GM19468 (cell line): ENCODE data around the gene GPHA2.

Experiments used
- ATAC-seq: cut with Tn5 transposase; IDR thresholded peaks from one replicate; pipeline ENCODE4 v1.9.1; 2021; ENCODE audit warnings: mild to moderate bottlenecking, moderate library complexity, moderate number of reproducible peaks; ENCODE audit not compliant: unreplicated experiment; ENCODE audit errors: extremely low read depth

Gene GPHA2

DNA sequence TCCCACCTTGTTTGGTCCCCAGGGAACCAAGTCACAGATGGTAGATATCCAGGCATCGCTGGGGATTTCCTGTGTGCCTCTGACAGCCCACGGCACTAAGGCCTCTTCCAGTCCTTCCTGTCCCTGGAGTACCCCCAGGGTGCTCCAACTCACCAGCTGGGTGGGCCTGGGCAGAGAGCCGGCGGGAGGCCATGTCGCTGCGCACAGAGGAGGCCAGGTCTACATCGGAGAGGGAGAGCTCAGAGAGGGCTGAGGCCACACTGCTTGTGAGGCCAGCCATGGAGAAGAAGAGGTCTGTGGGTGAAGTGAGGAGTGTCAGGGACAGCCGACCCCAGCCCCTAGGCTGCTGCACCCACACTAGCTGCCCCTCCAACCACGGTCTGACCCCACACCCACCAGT, 24.0 kb downstream of the GPHA2 start:
- no peak for ATAC-seq

DNA sequence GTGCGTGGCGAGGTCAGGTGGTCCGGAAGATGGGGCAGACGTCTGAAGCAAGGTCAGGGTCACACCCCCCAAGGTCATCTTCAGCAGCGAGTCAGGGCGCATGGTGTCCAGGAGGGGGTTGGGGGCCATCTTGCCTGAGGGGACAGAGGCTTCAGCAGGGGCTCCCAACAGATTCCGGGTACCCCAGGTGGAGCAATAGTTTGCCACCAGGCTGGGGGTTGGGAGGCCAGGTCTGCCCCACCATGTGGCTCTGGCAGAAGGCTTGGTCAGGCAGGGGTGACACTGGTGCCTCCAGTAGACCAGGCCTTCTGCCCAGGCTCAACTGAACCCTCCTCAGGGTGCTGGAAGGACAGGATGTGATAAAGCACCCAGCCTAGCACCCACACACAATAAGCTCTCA, 24.6 kb downstream of the GPHA2 start:
- ATAC-seq = no peak

DNA sequence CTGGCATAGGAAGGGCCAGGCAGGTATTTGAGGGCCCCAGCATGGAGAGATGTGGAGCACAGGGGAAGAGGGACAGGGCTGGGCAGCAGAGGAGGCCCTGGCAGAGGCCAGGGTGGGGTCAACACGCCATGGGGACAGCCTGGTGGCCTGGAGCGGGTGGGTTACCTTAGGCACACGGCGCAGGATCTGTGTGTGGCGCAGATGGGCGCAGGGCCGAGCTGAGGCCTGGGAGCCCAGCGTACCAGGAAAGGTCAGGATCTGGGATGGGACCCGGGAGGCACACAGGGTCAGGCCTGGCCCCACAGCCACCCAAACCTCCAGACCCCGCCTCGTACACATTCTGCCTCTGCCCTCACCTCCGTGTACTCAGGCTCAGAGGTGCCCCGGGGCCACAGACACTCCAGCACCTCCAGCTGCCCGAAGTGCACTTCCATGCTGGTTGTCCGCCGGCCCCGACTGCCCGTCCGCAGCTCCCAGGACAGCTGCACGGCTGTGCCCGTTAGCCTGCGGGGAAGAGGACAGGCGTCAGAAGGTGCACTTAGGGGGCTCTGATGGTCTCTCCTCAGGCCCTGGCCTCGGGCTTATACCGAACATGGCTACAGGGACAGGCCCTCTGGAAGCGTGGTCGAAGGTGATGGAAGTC, 25.1 kb downstream of the GPHA2 start:
- ATAC-seq = no peak

DNA sequence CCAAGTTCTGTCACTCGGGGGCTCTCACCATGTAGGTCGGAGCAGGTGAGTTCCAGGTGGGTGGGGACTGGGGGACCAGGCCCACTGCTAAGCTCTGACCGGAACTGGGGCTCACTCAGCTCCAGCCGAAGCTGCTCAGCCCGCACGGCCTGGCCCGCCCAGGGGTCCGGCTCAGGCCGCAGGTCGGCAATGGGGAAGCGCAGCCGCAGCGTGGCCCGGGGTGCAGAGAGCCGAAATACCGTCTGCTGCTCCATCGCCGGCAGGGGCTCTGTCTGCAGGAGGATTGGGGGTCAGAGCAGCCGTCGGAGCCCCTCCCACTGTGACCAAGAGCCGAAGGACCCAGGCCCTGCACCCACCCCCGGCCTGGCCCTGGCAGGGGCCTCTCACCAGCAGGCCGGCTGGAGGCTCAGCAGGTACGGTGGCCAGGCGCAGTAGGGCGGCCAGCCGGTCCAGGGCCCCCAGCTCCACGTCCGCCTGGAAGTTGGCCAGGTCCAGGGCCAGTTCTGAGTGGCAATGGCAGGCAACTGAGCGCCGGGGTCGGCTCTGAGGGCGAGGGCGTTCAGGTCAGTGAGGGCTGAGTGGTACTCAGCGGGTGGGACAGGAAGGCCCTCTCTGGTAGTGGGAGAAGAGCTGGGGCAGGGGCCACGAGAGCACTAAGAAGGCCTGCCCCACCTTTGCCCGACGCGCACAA, 25.9 kb downstream of the GPHA2 start:
- no peak for ATAC-seq

DNA sequence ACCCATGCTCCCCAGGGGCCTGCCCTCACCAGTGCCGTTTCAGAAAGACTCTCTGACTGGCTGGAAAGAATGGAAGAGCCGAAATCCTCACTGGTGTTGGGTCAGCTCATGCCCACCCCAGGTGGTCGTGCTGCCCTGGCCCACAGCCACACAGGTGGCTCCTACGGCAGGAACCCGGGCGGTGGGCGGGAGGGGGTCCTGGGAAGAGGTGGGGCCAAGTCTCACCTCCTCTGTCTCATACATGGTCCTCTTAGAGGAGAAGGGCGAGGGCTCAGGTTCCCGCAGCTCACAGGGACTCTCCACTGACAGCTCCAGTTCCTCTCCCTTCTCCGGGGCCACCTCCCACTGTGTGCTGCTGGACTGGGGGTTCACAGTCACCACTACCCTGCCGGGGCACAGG, 26.9 kb downstream of the GPHA2 start:
- no peak for ATAC-seq

DNA sequence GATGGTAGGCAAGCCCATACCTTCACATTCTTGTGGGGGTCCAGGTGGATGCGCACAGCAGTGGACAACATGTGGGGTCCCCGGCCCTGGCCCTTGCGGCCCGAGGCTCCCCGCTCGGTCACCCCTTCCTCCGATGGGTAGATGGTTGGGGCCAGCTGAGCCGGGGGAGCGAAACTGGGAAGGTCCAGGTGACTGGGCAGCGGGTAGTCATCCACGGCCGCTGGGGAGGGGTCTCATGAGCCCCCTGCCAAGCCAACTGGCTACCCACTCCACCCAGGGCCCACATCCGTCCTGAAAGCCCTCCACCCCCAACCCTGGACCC, 29.4 kb downstream of the GPHA2 start:
- ATAC-seq = no peak

DNA sequence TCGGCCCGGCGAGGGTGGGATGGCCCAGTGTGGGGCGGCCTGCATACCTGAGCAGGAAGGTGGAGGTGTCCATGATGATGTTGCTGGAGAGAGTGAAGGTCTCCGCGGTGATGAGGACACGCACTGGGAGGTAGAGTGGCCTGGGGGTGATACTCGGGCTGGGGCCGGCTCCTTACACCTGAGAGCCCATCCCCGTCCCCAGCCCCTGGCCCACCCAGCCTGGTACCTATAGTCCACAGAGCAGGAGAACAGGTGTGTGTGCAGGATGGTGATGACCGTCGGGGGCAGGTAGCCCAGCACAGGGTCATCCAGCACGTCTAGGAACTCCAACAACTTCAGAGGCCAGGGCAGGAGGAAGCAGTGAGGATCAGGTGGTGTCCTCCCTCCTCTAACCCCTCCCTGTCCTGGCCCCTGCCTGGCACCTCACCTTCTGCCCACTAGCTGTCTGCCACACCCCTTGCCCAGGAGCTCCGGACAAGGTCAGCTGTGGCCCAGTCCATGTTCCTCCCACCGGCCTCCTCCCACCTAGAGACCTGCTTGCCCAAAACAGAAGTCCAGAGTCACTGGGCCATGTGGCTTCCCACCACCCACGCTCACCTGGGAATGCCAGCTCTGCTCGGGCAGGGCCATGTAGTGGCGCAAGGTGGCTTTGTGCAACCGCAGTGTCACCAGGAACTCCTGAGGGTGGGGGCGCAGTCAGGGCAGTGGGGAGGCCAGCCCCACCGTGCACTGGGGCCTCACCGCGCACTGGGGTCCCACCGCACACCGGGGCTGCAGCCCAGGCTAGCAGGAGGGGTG, 30.0 kb downstream of the GPHA2 start:
- ATAC-seq = no peak

DNA sequence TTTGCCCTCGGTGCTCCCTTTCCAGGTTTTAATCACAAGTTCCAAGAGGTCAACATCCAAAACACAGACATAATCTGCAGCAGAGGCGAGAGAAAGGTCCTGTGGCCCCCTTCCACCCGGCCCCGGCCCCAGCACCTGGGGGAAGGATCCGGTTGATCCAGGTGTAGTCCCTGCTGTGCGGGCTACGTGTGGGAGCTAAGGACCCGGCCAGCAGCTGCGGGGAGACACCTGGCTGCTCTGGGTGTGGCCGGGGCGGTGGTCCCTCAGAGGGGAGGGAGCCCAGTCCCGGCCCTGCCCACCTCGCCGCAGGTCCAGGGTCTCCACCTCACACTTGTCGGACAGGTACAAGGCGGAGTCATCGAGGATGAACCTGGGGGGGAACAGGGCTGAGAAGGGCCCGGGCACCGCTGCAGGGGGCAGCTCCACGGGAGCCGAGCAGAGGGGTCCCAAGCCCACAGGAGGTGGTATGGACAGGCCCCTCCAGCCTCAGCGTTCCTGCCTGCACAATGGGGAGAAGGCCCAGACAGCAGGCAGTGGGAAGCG, 32.3 kb downstream of the GPHA2 start:
- ATAC-seq = no peak

DNA sequence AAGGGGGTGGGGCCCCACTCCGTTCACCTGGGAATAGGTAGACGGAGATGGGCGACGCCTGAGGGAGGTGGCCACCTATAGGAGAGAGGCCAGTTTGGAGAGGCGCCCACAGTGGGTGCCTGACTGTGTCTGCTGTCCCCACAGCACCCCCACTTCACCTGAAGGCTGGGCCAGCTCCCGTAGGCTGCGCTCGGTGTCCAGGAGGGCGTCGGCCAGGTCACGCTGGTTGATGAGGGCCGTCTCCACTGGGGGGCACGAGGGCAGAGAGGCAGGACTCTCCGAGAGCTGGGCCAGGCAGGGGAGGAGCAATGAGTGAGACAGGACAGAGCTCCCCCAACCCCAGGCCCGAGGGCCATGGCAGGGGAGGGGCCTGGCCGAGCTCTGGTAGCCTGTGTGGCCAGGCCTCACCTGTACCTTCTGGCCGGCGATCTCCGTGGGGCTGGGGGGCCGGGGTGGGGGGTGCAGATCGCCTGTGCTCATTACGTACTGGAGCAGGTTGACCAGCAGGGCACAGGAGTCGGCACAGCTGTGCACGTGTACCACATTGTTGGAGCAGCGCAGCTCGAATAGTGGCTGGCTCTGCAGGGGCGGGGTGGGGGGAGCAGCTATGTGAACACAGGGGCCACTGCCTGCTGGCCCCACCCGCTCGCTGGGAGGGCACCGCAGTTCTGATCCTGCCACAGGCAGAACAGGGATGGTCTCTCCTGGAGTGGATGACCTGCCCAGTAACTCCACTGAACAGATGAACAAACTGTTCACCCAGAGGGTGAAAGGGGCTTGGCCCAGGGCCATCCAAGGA, 33.4 kb downstream of the GPHA2 start:
- no peak for ATAC-seq

DNA sequence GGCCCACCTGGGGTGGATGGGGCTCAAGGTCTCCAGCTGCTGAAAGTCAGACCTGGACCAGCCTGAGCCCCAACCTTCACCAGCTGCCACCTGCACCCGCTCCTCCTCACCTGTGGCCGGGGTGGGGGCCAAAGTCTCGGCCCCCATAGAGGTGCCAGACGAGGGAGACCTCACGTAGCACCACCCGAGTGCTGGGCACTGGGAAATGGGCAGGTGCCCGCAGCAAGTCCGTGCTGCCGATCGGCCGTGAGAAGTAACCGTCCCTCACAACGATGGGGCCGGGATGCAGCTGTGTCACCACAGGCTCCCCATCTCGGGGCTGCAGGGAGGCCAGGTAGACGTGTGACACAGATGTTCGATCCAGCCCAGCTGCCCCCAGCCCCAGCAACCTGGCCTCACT, 34.9 kb downstream of the GPHA2 start:
- no peak for ATAC-seq

DNA sequence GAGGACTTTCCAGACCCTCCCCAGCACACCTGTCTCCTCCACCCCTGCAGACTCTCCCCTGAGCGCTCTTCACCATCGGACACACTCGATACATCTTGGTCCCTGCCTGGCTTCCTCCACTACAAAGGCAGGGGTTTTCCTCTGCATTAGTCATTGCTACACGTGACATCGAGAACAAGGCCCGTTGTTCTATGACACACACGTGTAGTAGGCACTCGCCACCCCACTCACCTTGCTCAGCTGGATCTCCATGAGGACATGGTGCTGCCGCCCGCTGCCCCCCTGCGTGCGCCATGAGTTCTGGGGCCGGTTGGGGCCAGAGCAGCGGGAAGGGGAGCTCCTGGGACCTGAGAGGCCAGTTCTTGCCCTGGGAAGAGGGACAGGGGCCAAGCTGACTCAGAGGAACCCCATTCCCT, 35.4 kb downstream of the GPHA2 start:
- ATAC-seq = no peak

DNA sequence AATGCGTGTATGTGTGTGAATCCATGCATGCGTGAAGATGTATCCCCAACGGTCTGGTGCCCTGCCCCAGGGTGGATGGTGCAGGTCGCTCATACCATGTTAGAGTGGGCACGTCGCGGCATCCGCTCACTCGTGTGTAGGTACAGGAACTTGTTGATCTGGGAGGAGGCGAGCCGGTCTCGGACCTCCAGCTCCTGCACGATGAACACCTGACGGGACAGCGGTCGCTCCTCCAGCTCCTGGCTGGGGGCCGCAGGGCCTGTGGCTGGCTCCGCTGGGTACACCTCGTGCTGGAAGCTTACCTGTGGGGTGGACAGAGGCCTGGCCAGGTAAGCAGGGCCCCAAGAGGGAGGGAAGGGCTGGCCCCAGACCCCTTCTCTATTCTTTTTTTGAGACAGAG, 37.2 kb downstream of the GPHA2 start:
- ATAC-seq = no peak

DNA sequence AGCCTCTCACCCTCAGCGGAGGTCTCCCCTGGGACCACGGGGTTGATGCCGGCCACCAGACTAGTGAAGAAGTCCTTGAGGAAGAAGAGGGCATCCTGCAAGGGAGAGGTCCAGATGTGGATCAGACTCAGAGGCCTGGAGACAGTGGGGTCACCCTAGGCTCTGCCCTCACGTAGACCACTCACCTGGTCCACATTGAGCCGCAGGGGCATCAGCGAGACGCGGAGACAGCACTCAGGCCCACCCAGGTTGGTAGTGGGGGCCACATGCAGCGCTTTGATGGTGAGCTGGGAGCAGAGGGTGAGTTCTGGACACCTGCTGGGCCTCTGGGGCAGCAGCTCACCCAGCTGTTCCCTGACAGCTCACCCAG, 37.6 kb downstream of the GPHA2 start:
- ATAC-seq = no peak

DNA sequence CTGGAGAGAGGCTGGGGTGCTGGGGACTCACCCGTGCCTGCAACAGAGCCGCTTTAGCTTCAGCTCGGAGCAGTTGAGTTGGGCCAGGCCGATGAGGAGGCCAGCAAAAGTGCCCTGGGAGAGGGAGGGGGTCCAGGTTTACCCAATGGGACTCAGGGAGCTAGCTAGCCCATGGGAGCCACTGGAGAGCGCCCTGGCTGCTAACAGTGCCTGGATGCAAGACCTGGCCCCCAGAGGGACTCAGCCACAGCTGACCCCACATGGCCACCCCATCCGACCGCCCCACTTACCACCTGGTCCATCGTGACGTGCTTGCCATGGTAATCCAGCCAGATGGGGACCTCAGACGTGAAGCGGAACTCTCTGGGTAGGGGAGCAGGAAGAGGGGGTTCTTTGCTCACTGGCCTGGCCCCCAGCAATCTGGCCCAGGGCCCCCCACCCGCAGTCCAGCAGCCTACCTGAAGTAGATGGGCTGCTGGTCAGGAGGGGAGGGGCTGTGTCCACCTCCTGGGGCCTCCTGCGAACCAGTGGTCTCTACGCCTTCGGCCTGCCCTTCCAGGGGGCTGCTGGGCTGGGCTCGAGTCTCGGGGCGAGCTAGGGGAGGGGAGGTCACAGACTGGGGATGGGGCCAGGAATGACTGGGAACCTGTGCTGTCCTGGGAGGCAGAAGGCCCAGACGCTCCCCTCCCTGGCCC, 38.2 kb downstream of the GPHA2 start:
- ATAC-seq = no peak

DNA sequence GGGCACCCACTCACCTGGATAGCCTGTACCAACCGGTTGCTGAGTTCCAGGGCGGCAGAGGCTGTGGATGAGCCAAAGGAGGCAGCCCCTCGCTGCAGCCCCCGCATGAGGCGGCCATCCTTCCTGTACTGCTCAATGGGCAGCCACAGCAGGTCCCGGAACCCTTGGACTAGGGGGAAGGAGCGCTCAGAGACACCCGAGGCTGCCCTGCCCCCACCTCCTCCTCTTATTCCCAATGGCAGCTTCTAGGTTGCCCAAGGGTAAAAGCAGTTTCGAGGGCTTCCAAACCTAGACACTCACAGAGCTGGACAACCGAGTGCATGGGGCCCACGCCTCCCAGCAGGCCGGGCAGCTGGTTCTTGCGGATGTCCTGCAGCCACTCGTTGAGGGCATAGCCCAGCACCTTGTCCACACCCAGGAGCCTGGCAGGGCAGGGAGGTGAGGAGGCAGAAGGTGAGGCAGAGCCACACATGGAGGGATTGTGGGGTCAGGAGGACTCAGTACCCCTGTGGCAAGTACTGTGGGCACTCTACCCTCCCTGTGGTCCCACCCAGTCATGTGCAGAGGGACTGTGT, 39.2 kb downstream of the GPHA2 start:
- ATAC-seq = no peak

DNA sequence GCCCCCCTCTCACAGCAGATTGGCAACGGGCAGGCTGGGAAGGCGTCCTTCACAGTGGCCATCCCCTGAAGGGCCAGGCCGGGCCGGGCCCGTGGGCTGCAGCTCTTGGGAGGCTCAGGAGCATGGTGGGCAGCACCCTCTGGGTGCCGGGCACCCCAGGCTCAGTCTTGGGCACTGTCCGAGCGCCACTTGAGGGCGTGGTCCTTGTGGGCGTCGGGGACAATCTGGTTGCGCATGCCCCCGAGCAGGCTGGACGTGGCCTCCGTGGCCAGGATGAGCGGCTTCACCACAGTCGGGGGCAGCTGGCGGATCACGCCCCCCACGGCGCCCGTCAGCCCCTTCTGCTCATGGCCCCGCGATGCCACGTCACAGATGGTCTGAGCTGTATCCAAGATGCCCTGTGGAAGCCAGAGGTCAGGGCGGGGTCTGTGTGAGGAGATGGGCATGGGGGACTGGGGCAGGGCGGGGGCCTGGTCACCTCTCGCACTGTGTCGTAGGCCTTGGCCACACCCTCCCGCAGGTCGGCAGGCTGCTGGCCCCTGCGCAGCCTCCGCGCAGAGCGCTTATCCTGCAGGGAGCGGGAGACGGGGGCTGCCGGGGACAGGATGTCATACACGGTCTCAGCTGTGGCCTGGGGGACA, 40.8 kb downstream of the GPHA2 start:
- ATAC-seq = no peak

DNA sequence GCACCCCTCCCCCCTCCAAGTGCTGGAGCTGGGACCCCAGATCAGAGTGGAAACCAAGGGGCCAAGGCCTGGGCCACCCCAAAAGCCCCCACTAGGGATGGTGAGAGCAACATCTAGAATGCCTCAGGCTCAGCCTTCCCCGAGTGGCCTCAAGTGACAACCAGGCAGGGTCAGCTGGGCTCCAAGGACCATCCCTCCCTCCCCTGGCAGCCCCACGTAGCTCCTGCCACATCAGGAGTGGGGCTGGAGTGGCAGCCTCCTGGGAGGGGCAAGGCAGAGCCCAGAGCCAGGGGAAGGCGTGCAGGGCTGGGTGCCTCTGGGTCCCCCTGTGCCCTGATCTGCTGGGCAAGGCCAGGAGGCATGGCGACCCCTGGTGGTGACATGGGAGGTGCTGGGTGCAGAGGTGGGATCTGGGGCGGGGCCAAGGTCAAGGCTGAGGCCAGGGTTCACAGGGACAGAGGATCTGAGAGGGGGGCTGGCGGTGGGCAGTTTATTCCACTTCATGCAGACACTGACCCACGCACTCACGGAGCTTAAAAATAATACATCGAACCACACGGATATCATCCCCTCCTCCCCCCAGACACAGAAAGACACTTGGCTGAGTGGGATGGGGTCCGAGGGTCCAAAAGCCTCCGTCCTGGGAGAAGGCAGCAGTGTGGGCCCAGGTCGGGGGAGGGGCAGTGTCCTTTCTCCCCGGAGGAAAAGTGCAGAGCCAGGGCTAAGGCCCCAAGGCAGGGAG, 41.5 kb downstream of the GPHA2 start:
- peak; percentile 39 for ATAC-seq
